ENCODE data around the gene NUMBL.

GRCh38 chr19:40705362-40705651 lies 14.9 kb upstream of the NUMBL start:
- TF ChIP-seq CTCF (IDR thresholded peaks at IDR 0.05), result no peak
- TF ChIP-seq POLR2A (IDR thresholded peaks at IDR 0.05), result no peak
- TF ChIP-seq POLR2AphosphoS5 (IDR thresholded peaks at IDR 0.05), result no peak

All from suprapubic skin (tissue), 4 donors.